Esophagus muscularis mucosa (tissue), 4 donors: ENCODE results near the gene IFNGR2.

Source experiments
- EP300 ChIP-seq: sonication (generic); formaldehyde crosslinking; IDR thresholded peaks from one replicate; pipeline ENCODE4 v1.6.1; 2017; ENCODE audit warnings: antibody characterized with exemption
- POLR2A ChIP-seq: fragments of 450-650 bp; IDR thresholded peaks from one replicate; pipeline ENCODE4 v1.6.1; 2017; ENCODE audit warnings: antibody characterized with exemption, moderate library complexity, mild to moderate bottlenecking, low read depth
- POLR2AphosphoS5 ChIP-seq, 2 donors: sonication (generic); formaldehyde crosslinking; IDR thresholded peaks; one replicate each; pipeline ENCODE4 v1.6.1; 2017; ENCODE audit warnings: antibody characterized with exemption in 2 of 2
- TF ChIP-seq, protein P1 (sequence below), 3 experiments: fragments of 200-600 bp in 2 of 3; fragments of 450-650 bp in 1 of 3; sonication (generic) in 2 of 3; IDR thresholded peaks; one replicate each; pipeline ENCODE4 v1.5.1; 2017 to 2019; ENCODE audit warnings: antibody characterized with exemption in 3 of 3, mild to moderate bottlenecking in 2 of 3, moderate library complexity in 1 of 3

DNA sequence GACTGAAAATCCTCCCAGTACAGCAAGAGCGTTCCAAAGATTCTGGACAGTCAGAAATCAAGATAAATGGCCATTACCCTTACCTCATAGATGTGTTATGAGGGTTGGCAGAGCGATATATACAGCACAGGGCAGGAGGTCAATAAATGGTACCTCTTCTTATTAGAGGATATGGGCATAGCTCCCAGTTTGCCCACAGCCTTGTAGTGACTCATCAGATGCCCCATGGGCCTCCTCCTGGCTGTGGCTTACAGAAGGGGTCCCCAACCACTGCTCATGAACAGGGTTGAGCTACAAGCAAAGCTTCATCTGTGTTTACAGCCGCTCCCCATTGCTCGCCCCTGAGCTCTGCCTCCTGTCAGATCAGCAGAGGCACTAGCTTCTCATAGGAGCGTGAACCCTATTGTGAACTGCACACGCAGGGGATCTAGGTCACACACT, 7.3 kb upstream of the IFNGR2 start:
- TF ChIP-seq POLR2A (no peak), POLR2AphosphoS5 (IDR thresholded peaks at IDR 0.05) (peak in 1 of 2 donors; percentile 48), EP300 (no peak)
- TF ChIP-seq, protein P1, sequence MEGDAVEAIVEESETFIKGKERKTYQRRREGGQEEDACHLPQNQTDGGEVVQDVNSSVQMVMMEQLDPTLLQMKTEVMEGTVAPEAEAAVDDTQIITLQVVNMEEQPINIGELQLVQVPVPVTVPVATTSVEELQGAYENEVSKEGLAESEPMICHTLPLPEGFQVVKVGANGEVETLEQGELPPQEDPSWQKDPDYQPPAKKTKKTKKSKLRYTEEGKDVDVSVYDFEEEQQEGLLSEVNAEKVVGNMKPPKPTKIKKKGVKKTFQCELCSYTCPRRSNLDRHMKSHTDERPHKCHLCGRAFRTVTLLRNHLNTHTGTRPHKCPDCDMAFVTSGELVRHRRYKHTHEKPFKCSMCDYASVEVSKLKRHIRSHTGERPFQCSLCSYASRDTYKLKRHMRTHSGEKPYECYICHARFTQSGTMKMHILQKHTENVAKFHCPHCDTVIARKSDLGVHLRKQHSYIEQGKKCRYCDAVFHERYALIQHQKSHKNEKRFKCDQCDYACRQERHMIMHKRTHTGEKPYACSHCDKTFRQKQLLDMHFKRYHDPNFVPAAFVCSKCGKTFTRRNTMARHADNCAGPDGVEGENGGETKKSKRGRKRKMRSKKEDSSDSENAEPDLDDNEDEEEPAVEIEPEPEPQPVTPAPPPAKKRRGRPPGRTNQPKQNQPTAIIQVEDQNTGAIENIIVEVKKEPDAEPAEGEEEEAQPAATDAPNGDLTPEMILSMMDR (IDR thresholded peaks at IDR 0.05): no peak
